Panc1 (cell line): Measurements from ENCODE around the gene CCR8.

Source experiments
- CTCF ChIP-seq: fragments of 450-650 bp; IDR thresholded peaks from 2 replicates; pipeline ENCODE4 v1.5.1; 2017; ENCODE audit warnings: mild to moderate bottlenecking
- POLR2AphosphoS5 ChIP-seq: IDR thresholded peaks from 2 replicates; pipeline ENCODE4 v1.6.1; 2012; ENCODE audit warnings: mild to moderate bottlenecking, low read depth, low read length, moderate library complexity
- REST ChIP-seq, 2 experiments: IDR thresholded peaks; 2 replicates each; pipeline ENCODE4 v1.6.1; 2011 to 2012; ENCODE audit warnings: low read depth in 2 of 2, control low read depth in 1 of 2, low read length in 1 of 2, mild to moderate bottlenecking in 1 of 2, moderate library complexity in 1 of 2; ENCODE audit not compliant: insufficient read depth in 1 of 2
- TCF7L2 ChIP-seq: IDR thresholded peaks from 2 replicates; pipeline ENCODE4 v1.6.1; 2011; ENCODE audit warnings: mild to moderate bottlenecking, low read depth, low read length, inconsistent platforms

GRCh38 chr3:39313289-39313688, 16.2 kb upstream of the CCR8 start:
- no peak for TF ChIP-seq CTCF
- TF ChIP-seq POLR2AphosphoS5 = no peak
- no peak for TF ChIP-seq REST (IDR thresholded peaks at IDR 0.05; ENCODE audit: insufficient read depth in 1 of 2, low read depth in 2 of 2, low read length in 1 of 2)
- TF ChIP-seq TCF7L2 = no peak
